Activated CD8-positive, alpha-beta memory T cell treated with anti-CD3 and anti-CD28 coated beads, Interleukin-2, amount 50 U/mL, for 24 hours (primary cell): Measurements from ENCODE around the gene ZXDC.

Experiments
- DNase-seq: peaks from one replicate; pipeline ENCODE4 v3.0.0-alpha.2; 2020; ENCODE audit errors: extremely low read depth

The ZXDC gene

DNA sequence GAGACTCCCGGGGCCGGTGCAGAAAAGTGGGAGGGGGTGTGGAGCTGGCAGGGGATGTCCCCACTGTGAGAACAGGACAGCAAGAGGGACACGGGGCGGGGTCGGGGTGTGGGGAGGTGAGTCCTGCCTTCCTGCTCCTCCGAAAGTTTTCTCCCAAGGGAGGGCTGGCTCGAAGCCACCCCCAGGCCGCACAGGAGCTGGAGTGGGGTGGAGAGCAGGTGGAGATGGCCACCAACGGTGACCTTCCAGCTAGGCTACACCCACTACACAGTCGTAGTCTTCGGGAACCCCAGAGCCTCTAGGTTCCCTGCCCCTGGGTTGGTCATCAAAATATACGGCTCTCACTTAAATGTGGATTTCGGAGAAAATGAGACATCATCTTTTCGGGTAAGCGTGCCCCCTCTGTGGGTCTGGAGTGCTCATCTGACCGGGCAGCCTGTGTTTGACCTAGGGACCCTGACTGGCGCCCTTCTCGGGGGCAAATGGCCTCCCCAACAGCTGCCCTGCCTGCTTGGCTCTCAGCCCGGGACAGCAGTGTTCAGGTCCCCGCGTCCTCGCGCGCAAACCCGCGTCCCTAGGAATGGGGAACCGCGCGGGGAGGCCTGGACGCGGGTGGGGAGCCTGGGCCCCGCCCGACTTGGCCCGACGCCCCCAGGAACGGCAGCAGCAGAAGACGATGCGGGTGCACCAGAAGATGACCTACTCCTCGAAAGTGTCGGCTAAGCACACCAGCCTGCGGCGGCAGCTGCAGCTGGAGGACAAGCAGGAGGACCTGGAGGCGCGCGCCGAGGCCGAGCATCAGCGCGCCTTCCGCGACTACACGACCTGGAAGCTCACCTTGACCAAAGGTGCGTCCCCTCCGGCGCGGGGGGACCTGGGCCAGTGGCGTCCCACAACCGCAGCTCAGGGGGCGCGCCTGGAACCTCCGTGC, 59.8 kb downstream of the ZXDC start:
- no peak for DNase-seq

DNA sequence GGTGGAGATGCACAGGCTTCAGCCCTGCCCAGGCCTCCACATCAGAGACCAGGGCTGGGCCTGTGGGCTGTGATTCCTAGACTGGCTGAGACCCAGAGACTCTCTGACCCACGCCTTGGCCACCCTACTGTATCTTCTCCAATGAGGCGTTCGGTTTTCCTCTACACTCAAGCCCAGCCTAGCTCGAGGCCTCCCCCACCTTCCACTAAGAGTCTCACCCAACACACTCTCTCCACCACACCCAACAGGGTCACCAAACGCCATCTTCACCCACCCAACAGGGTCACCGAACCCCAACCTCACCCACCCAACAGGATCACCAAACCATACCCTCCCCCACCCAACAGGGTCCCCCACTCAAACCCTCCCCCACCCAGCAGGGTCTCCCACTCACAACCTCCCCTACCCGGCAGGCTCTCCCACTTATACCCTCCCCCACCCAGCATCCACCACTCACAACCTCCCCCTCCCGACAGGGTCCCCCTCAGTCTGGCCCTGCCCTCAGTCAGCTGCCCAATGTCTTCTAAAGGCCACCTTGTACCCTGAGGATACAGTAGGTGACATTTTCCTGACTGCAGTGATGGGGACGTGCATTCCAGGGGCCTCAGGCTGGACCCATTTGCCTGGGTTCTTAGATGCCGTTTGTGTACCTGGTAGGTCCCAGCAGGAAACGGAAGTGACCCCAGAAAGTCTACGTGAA, 60.6 kb downstream of the ZXDC start:
- DNase-seq = no peak

- no peak for DNase-seq
These were observed 61.3 kb downstream of the ZXDC start for GRCh38 chr3:126414406-126414805.

DNA sequence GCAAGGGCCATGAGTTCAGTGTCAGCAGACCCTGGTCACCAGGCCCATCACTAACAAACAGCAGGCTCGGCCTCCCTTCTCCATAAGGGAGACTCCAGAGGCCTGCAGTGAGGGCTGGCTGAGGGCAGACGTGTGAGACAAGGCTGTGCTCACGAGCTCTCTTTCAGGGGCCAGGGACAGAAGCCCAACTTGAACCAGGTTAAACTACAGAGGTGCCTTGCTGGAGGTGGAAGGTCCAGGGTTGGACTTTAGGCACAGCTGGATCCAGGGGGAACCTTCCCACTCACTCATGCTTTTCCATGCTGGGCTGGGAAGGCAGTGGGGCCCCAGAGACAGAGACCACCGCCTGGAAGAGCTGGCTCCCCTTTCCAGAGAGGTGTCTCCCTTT, 62.0 kb downstream of the ZXDC start:
- no peak for DNase-seq

DNA sequence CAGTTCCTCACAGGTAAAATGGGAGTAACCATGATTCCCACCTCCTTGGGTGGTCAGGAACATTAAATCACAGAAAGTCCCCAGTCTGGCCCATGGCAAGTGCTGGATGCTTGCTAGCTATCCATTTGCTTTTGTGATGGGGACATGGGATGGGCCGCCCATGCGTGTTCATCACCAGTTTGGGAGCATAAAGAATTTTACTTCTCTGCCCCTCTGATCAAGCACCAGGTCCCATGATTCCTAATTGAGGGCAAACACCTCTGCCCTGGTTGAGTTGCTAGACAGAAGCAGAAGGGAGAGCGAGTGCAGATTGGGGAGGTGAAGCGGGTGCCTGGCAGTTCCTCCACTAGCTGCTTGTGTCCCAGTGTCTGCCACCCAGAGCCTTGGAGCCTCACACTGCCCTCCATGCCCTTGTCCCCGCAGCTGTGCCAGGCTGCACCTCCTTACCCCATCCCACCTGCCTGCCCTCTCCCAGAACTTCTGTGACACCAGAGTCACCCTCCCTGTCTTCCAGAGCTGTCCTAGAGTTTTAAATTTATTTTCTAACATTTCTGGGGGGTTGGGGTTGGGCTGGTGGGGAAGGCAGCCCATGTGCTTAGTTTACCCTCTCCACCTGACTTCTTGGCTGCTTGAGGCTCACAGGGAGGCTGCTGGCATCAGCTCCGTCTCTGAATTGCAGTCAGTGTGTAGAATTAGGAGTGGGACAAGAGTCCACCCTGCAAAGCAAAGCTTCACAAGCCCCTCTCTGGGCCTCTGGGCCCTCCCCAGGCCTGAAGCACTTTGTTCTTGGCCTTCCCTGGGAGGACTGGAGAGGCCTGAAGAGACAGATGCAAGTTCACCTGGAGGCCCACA, 62.6 kb downstream of the ZXDC start:
- no peak for DNase-seq

- no peak for DNase-seq
These were observed 67.6 kb downstream of the ZXDC start for GRCh38 chr3:126408099-126408498.

GRCh38 chr3:126407412-126408044, 68.2 kb downstream of the ZXDC start:
- no peak for DNase-seq

- no peak for DNase-seq
These were observed 69.0 kb downstream of the ZXDC start for GRCh38 chr3:126406389-126407296.

DNA sequence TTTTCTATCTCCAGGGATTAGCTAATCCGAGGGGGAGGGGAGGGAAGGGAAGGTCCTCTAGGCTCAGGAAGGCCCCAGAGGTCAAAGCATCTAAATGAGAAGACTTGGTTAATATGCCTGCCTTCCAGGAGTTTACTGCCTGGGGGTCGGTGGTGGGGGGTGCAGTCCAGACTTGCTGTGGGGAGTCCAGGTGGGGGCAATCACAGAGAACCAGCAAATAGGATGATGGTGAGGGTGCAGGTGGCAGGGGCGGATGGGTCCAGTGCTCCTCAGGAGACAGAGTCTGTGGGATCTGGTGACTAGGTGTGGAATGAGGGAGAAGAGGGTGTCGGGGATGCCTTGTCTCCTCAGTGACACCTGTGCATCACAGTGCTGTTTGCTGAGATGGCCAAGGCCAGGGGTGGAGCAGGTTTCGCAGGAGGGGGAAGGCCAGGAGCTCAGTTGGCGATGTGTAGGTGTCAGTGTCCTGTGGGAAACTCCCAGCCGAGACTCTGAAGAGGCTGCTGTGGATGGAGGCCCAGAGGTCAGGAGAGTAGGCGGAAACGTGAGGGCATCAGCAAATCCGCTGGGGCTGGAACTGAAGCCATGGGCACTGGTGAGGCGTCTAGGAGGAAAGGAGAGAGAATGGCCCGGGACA, 72.9 kb downstream of the ZXDC start:
- no peak for DNase-seq

- no peak for DNase-seq
These were observed 73.5 kb downstream of the ZXDC start for GRCh38 chr3:126402178-126402577.

- no peak for DNase-seq
These were observed 74.0 kb downstream of the ZXDC start for GRCh38 chr3:126401611-126402160.

- no peak for DNase-seq
These were observed 75.9 kb downstream of the ZXDC start for GRCh38 chr3:126399756-126400155.

DNA sequence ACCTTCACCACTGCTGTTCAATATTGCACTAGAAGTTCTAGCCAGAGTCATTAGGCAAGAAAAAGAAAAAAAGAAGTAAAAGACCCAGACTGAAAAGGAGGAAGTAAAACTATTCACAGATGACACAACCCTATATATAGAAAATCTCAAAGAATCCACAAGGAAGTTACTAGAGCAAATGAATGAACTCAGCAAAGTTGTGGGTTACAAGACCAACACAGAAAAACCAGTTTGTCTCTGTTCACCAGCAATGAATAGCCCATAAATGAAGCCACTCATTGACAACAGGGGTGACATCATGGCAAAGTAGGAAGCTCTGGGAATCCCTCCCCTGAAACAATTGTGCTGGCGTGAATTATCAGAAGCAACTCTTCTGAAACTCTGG, 76.3 kb downstream of the ZXDC start:
- DNase-seq = no peak

DNA sequence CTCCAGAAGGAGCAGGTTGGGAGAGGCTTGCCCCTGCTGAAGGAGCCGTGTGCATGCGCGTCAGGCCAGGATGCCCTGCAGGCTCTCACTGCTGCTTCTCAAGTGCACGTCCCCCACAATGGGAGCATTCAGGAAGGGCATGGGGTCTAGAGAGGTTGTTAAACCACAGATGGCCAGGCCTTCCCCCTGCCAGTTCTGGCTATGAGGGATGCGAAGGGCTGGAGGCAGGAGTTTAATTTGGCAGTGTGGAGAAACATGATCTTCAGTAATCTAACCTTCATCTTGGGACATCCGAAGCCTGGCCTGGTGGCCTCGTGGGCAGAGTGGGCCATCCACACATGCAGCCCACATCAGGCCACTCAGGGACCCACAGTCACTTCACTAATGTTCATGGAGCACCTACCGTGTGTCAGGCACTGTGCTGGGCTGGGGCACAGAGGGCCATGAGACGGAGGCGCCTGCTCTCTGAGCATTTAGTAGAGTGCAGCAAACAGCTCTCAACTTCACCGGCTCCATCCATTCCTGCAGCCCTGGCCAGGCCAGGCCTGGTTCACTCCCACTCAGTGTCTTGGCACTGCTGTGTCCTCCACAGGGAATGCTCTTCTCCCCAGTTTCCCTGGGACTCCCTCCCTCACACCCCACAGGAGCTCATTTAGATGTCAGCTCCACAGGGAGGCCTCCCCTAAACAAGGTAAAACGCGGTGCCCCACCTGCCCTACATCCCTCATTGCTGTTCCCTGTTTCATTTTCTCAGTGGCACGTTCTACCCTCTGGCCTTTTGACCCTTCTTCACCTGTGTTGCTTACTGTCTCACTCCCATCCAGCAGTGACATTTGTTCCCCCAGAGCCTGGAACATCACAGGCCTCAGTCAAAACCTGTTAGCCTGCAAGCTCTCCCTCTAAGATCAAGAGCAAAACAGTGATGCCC, 77.0 kb downstream of the ZXDC start:
- DNase-seq = no peak

DNA sequence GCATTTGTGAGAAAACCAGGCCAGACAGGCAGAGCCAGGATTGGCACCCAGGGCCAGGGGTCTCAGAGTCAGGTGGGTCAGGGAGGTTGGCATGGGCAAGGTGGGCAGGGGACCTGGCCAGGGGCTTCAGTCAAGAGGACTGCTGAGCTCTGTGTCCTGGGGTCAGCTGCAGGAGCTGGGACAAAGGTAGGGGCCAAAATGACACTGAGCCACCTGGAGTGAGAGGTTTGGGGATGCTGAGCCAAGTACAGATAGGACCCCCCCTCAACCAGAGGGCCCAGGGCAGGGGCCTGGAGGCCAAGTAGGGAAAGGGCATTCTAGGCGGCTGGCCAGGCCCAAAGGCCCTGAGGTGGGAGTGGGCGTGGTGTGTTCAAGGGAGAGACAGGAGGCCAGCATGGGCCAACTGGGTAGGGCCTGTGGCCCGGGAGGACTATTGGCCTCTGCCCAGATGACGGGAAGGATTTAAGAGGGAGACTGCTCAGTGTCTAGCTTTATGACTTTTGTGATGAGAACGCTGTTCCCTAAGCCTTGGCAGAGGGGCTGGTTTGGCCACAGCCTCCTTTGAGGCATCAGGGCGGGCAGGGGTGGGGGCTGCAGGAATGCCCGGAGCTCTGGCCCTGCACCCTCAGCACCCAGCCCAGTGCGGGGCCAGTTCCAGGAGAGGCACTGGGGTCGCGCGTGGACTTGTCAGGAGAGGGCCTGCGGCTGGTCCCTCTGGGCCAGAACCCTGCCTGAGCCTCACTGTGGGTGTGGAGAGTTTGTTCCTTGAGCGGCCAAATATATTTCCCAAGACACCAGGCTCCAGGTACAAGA, 77.9 kb downstream of the ZXDC start:
- DNase-seq = no peak

DNA sequence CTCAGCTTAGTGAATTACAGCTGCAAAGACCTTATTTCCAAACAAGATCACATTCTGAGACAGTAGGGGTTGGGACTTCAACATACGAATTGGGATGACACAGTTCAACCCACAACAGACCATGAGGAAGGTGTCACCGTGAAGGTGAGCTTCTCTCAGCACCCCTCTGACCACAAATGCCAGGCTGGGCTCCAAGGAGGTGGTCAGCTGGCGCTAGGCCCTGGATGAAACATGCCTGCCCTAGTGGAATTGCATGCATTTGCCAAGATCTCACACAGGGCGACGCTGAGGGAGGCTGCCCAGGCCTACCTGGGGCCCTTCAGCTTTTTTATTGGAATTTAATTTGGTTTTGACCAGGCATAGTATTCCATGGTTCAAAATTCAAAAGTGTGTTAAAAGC, 79.2 kb downstream of the ZXDC start:
- DNase-seq = no peak

DNA sequence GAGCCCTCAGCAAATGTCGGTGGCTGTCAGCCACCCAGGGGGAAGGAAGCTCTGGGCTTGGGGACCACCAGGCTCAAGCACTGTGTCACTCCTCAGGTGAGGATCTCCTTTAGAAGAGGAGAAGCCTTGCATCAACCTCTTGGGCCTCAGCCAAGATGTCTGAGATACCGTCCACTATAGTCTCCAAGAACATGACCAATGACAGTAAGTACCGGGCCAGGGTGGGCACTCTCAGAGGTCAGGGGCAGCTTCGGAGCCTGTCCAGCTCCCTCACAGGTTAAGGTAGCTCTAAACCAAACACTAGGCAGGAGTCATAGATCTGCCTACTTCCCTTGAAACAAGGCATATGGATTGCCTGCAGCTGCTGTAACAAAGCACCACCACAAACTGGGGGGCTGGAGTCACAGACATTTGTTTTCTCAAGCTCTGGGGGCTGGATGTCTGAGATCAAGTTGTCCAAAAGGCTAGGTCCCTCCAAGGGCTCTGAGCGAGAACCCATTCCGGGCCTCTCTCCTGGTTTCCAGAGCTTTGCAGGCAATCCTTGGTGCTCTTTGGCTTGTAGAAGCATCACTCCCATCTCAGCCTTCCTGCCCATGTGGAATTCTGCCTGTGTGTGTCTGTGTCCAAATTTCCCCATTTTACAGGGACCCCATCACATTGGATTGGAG, 79.7 kb downstream of the ZXDC start:
- DNase-seq = no peak

DNA sequence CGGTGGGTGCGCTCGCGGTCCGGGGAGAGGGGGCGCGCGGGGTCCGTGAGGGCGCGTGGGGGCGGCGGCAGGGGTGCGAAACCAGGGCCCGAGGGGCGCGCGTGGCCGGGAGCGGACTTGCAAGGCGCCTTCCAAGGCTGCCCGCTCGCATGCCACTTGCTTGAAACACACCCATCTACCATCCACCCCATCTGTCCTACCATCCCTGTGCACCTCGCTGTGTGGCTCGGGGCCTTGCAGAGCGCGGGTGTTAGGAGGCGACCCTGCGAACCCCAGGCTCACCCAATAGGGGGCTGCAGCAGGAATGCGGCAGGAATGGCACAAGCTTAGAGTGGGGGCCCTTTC, 80.7 kb downstream of the ZXDC start:
- DNase-seq = no peak
